Parathyroid adenoma (tissue), 2 donors: ENCODE measurements around the gene CCDC97.
A peak's percentile ranks its signal among the peaks of the same experiment; 100 is the strongest.

ENCODE experiments used
- H2AFZ ChIP-seq: fragments of 300-600 bp; sonication (generic); one replicate; pipeline ENCODE4 v1.7.0; 2017; ENCODE audit warnings: antibody characterized with exemption, mild to moderate bottlenecking
- H3K27ac ChIP-seq: fragments of 300-600 bp; sonication (generic); one replicate; pipeline ENCODE4 v1.7.0; 2017
- H3K27me3 ChIP-seq: fragments of 300-600 bp; sonication (generic); one replicate; pipeline ENCODE4 v1.7.0; 2017; ENCODE audit warnings: low read length; ENCODE audit not compliant: control insufficient read depth, insufficient read depth
- H3K36me3 ChIP-seq: fragments of 300-600 bp; sonication (generic); one replicate; pipeline ENCODE4 v1.7.0; 2017; ENCODE audit warnings: low read length; ENCODE audit not compliant: control insufficient read depth, insufficient read depth
- H3K4me1 ChIP-seq: fragments of 300-600 bp; sonication (generic); one replicate; pipeline ENCODE4 v1.7.0; 2017; ENCODE audit warnings: control low read depth
- H3K4me2 ChIP-seq: fragments of 300-600 bp; sonication (generic); one replicate; pipeline ENCODE4 v1.7.0; 2017; ENCODE audit warnings: low read length
- H3K4me3 ChIP-seq: fragments of 300-600 bp; sonication (generic); one replicate; pipeline ENCODE4 v1.7.0; 2017; ENCODE audit warnings: low read depth, low read length
- H3K79me2 ChIP-seq: fragments of 300-600 bp; sonication (generic); one replicate; pipeline ENCODE4 v1.7.0; 2017; ENCODE audit warnings: control low read depth
- H3K9ac ChIP-seq: fragments of 300-600 bp; sonication (generic); one replicate; pipeline ENCODE4 v1.7.0; 2017; ENCODE audit warnings: mild to moderate bottlenecking
- H3K9me3 ChIP-seq: fragments of 300-600 bp; sonication (generic); one replicate; pipeline ENCODE4 v1.7.0; 2017; ENCODE audit warnings: low read length; ENCODE audit not compliant: control insufficient read depth
- TF ChIP-seq, protein P1 (sequence below): fragments of 300-600 bp; sonication (generic); IDR thresholded peaks from one replicate; pipeline ENCODE4 v1.7.0; 2017; ENCODE audit warnings: antibody characterized with exemption, mild to moderate bottlenecking
- donor health status: primary hyperparathyroidism.

CCDC97 gene

DNA sequence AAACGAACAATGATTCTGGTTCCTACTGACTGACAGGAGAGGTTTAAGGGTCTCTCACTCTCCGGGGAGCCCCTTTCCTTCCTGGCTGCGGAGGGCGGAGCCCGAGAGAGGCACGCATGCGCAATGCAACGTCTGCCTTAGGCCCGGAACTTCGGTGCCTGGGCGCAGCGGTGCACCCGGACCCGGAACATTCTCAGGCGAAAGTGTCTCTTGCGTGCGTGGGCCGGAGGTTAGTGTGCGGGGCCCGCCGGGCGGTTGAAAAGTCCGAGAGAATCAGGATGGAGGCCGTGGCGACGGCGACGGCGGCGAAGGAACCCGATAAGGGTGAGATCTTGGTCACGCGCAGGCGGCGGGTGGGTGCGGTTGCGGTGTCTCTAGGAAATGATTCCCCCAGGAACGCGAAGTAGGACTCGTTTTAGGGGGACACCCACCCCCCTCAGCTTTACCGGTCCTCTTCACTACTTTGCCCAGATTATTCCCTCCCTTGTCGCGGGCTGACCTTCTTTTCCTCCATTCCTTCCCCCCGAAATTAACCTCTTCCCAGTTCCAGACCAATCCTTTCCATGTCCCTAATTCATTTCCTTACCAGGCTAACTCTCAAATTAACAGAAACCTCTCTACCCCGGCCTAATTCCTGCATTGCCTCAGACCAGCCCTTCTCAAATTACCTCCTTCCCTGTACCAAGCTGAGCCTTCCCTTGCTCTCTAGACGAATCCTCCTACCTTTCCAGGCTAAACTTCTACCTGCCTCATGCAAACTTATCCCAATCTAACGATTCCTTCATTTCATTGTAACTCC, at the start of gene CCDC97:
TSS of gene CCDC97 (plus strand) at position 140 of the 799 bp plus-strand sequence. CDS start at position 279, 139 bp downstream.
- Histone ChIP-seq H3K9ac (peak within 1 kb of the TSS; percentile 55), H3K79me2 (peaks cover 25% of the 10 kb centered on the region), H3K27ac (peak within 1 kb of the TSS; percentile 92), H3K9me3 (no peaks in the 10 kb centered on the region), H2AFZ (peak within 1 kb of the TSS; percentile 85), H3K36me3 (no peaks in the 10 kb centered on the region), H3K4me2 (peak within 1 kb of the TSS; percentile 96), H3K27me3 (no peaks in the 10 kb centered on the region), H3K4me3 (peak within 1 kb of the TSS; percentile 92), H3K4me1 (peaks cover 8% of the 10 kb centered on the region)
- TF ChIP-seq, protein P1, sequence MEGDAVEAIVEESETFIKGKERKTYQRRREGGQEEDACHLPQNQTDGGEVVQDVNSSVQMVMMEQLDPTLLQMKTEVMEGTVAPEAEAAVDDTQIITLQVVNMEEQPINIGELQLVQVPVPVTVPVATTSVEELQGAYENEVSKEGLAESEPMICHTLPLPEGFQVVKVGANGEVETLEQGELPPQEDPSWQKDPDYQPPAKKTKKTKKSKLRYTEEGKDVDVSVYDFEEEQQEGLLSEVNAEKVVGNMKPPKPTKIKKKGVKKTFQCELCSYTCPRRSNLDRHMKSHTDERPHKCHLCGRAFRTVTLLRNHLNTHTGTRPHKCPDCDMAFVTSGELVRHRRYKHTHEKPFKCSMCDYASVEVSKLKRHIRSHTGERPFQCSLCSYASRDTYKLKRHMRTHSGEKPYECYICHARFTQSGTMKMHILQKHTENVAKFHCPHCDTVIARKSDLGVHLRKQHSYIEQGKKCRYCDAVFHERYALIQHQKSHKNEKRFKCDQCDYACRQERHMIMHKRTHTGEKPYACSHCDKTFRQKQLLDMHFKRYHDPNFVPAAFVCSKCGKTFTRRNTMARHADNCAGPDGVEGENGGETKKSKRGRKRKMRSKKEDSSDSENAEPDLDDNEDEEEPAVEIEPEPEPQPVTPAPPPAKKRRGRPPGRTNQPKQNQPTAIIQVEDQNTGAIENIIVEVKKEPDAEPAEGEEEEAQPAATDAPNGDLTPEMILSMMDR, result no peak

DNA sequence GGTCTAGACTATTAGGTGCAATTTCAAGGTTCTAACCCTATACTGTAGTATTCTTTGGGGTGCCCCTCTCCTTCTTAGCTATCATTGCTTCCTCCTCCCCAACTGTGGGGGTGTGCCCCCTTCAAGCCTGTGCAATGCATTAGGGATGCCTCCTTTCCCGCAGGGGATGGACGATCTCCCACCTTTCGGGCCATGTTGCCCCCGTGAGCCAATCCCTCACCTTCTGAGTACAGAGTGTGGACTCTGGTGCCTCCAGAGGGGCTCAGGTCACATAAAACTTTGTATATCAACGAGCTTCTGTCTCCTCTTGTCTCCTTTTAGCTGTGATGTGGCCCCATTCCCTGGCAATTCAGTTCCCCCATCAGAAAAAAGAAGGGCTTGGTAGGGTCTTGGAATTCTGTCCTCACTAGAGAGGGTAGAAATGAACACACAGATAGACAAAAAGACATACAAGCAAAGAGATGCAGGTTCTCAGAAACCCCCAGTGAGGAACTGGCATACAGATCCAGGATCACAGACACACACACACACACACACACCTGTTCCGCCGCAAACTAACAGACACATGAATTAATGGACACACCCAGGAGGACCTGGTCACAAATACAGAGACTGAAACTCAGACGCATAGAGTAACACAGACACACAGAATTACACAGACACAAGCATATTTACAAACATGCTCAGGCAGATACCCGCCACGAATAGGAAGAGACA, 48.3 kb upstream of the CCDC97 start:
- H3K4me1 ChIP-seq, result peaks cover 5% of the 10 kb centered on the region
- H2AFZ ChIP-seq, result peak overlapping the region; percentile 82
- no peak overlapping the region for H3K9ac ChIP-seq
- no peaks in the 10 kb centered on the region for H3K36me3 ChIP-seq
- H3K79me2 ChIP-seq, result peaks cover 22% of the 10 kb centered on the region
- H3K27ac ChIP-seq, result peak overlapping the region; percentile 89
- TF ChIP-seq, protein P1, result no peak
- peak overlapping the region; percentile 94 for H3K4me3 ChIP-seq
- no peaks in the 10 kb centered on the region for H3K27me3 ChIP-seq
- no peaks in the 10 kb centered on the region for H3K9me3 ChIP-seq
- peak overlapping the region; percentile 100 for H3K4me2 ChIP-seq

DNA sequence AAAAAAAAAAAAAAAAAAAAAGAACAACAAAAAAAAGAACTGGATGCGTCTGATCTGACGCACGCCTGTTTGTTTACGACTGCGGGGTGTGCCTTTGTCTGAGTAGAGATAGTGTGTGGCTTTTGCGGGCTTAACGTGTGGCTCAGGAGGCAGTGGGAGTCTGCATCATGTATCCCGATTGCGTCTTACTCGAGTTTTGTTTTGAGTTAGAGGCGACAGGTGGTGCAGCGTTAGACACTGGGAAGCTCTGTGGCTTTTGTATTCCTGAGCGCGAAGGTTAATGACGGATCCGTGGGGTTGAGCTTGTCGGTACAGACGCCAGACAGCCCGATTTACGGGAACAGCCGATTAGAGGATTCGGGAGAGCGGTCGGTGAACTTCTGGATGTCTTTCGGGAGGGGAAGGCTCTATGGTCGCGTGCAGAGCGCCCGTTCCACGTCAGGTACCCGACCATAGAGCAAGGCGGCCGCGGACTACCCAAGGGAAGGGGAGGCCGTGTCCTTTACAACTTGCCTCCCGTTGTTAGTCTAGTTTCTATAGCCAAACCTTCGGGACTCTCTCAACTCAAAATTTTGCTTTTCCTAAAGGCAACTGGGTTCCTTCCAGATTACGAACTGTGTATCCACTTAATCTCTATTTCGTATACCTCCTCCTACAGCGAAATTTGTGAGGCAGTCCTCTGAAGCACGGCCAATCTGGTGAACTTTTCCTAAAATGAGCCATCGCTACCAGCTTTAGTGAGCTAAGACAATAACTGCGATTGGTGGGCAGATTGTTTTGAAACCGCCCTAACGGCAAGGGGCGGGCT, 46.7 kb upstream of the CCDC97 start:
- TF ChIP-seq, protein P1, result no peak
- H3K27me3 ChIP-seq, result no peaks in the 10 kb centered on the region
- peak overlapping the region; percentile 82 for H2AFZ ChIP-seq
- H3K9ac ChIP-seq, result peak overlapping the region; percentile 42
- H3K27ac ChIP-seq, result peak overlapping the region; percentile 89
- no peaks in the 10 kb centered on the region for H3K9me3 ChIP-seq
- H3K4me2 ChIP-seq, result peak overlapping the region; percentile 100
- peaks cover 38% of the 10 kb centered on the region for H3K79me2 ChIP-seq
- peak overlapping the region; percentile 94 for H3K4me3 ChIP-seq
- peaks cover 10% of the 10 kb centered on the region for H3K4me1 ChIP-seq
- no peaks in the 10 kb centered on the region for H3K36me3 ChIP-seq

DNA sequence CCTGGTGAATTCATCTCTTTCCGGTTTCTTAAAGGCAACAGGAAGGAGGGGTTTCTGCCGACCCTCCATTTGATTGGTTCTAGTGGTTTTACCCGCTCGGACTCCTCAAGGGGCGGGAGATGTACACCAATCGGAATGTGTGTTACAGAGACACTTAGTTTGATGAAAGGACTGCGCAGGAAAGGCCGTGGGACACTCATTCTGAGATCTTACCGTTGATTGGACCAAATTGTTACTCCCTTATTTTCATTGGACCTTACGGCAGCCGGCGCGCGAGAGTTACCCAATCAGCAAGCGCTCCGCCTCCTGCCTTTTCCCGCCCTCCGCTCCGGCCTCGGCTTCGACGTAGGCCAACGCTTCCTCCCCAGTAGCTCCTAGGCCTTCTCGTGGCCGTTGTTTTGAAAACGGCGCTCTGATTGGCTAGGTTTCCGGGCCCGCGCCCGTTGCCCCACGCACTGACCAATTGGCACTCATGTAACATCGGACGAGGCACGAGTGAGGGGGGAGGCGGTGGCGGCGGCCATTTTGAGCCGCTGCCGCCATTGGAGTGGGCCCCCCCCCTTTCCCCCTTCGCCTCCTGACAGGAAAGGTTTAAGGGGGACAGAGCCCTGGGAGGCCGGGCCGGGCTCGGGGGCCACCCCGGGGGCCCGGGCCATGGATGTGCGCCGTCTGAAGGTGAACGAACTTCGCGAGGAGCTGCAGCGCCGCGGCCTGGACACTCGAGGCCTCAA, 46.0 kb upstream of the CCDC97 start, which contains the start of gene HNRNPUL1:
TSS of gene HNRNPUL1 (plus strand) at position 523 of the 731 bp plus-strand sequence. CDS start at position 655, 132 bp downstream.
- no peaks in the 10 kb centered on the region for H3K36me3 ChIP-seq
- H3K27ac ChIP-seq, result peak within 1 kb of the TSS; percentile 89
- no peaks in the 10 kb centered on the region for H3K27me3 ChIP-seq
- TF ChIP-seq, protein P1, result peak; percentile 40
- H3K9me3 ChIP-seq, result no peaks in the 10 kb centered on the region
- peak within 1 kb of the TSS; percentile 94 for H3K4me3 ChIP-seq
- H3K4me1 ChIP-seq, result peaks cover 10% of the 10 kb centered on the region
- H3K9ac ChIP-seq, result peak within 1 kb of the TSS; percentile 81
- H3K79me2 ChIP-seq, result peaks cover 41% of the 10 kb centered on the region
- H2AFZ ChIP-seq, result peak within 1 kb of the TSS; percentile 82
- H3K4me2 ChIP-seq, result peak within 1 kb of the TSS; percentile 100
